OCI-LY7 (cell line): ENCODE results near the gene RSPH6A.

ENCODE experiments used
- EZH2phosphoT487 ChIP-seq: fragments of 200-600 bp; sonication (generic); IDR thresholded peaks from 2 replicates; pipeline ENCODE4 v1.6.1; 2018; ENCODE audit warnings: low read depth, borderline replicate concordance, mild to moderate bottlenecking, mixed run types, antibody characterized with exemption, low read length, moderate library complexity, mixed read lengths
- TF ChIP-seq, protein P1 (sequence below): fragments of 200-600 bp; sonication (generic); conservative IDR thresholded peaks from 2 replicates; pipeline ENCODE4 v1.5.1; 2014; ENCODE audit warnings: mild to moderate bottlenecking, antibody characterized with exemption, low read length, moderate library complexity, mixed read lengths

DNA sequence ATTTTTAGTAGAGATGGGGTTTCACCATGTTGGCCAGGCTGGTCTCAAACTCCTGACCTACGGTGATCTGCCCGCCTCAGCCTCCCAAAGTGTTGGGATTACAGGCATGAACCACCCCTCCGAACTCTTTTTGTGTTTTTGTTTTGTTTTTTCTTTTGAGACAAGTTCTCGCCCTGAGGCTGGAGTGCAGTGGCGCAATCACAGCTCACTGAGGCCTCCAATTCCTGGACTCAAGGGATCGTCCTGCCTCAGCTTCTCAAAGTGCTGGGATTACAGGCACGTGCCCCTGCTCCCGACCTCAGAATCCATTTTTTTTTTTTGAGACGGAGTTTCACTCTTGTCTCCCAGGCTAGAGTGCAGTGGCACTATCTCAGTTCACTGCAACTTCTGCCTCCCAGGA lies 57.4 kb downstream of the RSPH6A start:
- TF ChIP-seq, protein P1, sequence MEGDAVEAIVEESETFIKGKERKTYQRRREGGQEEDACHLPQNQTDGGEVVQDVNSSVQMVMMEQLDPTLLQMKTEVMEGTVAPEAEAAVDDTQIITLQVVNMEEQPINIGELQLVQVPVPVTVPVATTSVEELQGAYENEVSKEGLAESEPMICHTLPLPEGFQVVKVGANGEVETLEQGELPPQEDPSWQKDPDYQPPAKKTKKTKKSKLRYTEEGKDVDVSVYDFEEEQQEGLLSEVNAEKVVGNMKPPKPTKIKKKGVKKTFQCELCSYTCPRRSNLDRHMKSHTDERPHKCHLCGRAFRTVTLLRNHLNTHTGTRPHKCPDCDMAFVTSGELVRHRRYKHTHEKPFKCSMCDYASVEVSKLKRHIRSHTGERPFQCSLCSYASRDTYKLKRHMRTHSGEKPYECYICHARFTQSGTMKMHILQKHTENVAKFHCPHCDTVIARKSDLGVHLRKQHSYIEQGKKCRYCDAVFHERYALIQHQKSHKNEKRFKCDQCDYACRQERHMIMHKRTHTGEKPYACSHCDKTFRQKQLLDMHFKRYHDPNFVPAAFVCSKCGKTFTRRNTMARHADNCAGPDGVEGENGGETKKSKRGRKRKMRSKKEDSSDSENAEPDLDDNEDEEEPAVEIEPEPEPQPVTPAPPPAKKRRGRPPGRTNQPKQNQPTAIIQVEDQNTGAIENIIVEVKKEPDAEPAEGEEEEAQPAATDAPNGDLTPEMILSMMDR: no peak
- TF ChIP-seq EZH2phosphoT487: no peak
